Measurements from ENCODE around the gene FAM135A.

- TF ChIP-seq CTCF (IDR thresholded peaks at IDR 0.05; ENCODE audit: control extremely low read depth in 1 of 3, insufficient read depth in 1 of 3, low read depth in 1 of 3, low read length in 3 of 3) (peak in 2 of 3 experiments; percentile 59 to 60; a peak in 3 of 4 replicates), POLR2AphosphoS5 (IDR thresholded peaks at IDR 0.05; ENCODE audit: low read depth, low read length) (no peak), TCF12 (IDR thresholded peaks at IDR 0.05; ENCODE audit: low read depth, low read length) (no peak), TBP (IDR thresholded peaks at IDR 0.05; ENCODE audit: low read depth, low read length) (no peak), ATF2 (IDR thresholded peaks at IDR 0.05; ENCODE audit: low read length) (no peak), SIN3A (conservative IDR thresholded peaks at IDR 0.05 in 1 of 2, IDR thresholded peaks at IDR 0.05 in 1 of 2; ENCODE audit: low read depth in 1 of 2, low read length in 2 of 2) (no peak), CBX5 (IDR thresholded peaks at IDR 0.05; ENCODE audit: low read depth, low read length) (no peak), CHD2 (IDR thresholded peaks at IDR 0.05; ENCODE audit: low read length) (no peak), EP300 (IDR thresholded peaks at IDR 0.05; ENCODE audit: borderline replicate concordance in 1 of 2, low read depth in 2 of 2, low read length in 2 of 2) (no peak), POLR2A (IDR thresholded peaks at IDR 0.05; ENCODE audit: control extremely low read depth in 1 of 2, low read depth in 2 of 2, low read length in 2 of 2) (no peak), BRCA1 (IDR thresholded peaks at IDR 0.05; ENCODE audit: low read depth, low read length) (no peak), RBBP5 (IDR thresholded peaks at IDR 0.05; ENCODE audit: borderline replicate concordance, low read depth, low read length) (no peak)
Measured at GRCh38 chr6:70547313-70547712, 134.0 kb downstream of the FAM135A start.

Data from H1 (cell line).